Fibroblast of lung (primary cell): ENCODE measurements around the gene MAPK4.

Source experiments
- CTCF ChIP-seq, 2 donors: IDR thresholded peaks in 1 of 2; conservative IDR thresholded peaks in 1 of 2; 1 replicate in 1 of 2; 2 replicates in 1 of 2; pipeline ENCODE4 v1.5.1; 2011 to 2012; ENCODE audit warnings: low read length in 2 of 2, control low read depth in 1 of 2, inconsistent platforms in 1 of 2, low read depth in 1 of 2, mild to moderate bottlenecking in 1 of 2
- EZH2 ChIP-seq: IDR thresholded peaks from 2 replicates; pipeline ENCODE4 v1.5.1; 2012; ENCODE audit warnings: low read length, control low read depth, mild to moderate bottlenecking; ENCODE audit errors: missing control alignments

DNA sequence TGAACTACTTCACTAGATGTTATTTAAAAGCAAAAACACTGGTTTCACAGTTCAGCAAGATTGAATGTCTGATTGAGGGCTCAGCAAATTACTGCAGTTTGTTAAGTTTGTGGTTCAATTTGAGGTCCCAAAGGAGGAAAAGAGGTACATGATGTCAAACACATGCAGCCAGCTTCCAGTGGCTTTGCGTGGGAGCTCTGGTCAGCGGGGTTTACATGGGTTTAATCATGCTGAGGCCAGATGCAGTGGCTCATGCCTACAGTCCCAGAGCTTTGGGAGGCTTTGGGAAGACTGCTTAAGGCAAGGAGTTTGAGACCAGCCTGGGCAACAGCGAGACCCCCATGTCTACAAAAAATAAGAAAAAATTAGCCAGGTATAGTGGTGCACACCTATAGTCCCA lies 111.5 kb downstream of the MAPK4 start:
- no peak for TF ChIP-seq CTCF (conservative IDR thresholded peaks at IDR 0.05 in 1 of 2, IDR thresholded peaks at IDR 0.05 in 1 of 2; ENCODE audit: low read depth in 1 of 2, low read length in 2 of 2)
- TF ChIP-seq EZH2: no peak
